Activated naive CD4-positive, alpha-beta T cell treated with Interleukin-2 at 50 U/mL for 16 hours (primary cell): Measurements from ENCODE around the gene ANXA1.
"Not testable (repeated sequence)": the region's sequence is repeated elsewhere in the genome, so short reads cannot be mapped to it uniquely, and the experiment has no call there.

ENCODE experiments used
- DNase-seq: peaks from one replicate; pipeline ENCODE4 v3.0.0-alpha.2; 2020

Gene ANXA1

DNA sequence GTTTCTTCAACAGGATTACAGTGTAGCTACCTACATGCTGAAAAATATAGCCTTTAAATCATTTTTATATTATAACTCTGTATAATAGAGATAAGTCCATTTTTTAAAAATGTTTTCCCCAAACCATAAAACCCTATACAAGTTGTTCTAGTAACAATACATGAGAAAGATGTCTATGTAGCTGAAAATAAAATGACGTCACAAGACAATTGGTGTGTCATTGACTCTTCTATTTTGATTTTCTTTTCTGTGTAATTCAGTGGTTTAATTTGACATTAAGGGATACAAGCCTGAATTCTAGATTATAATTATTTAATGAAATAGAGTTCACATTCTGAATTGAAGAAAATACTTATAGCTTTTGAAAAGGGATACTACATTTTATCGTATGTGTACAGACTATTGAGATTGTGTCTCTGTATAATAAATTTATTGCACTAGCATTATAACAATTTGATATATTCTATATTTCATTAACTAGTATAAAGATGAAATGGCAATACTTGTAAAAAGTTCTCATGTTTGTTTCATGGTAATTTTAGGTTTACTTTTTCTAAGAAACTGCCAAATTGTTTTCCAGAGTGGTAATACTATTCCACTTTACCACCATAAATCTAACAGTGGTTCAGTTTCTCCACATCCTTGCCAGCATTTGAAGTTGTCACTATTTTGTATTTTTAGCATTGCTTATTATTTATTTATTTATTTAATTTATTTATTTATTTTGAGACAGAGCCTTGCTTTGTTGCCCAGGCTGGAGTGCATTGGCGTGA, 18.7 kb downstream of the ANXA1 start:
- no peak for DNase-seq

DNA sequence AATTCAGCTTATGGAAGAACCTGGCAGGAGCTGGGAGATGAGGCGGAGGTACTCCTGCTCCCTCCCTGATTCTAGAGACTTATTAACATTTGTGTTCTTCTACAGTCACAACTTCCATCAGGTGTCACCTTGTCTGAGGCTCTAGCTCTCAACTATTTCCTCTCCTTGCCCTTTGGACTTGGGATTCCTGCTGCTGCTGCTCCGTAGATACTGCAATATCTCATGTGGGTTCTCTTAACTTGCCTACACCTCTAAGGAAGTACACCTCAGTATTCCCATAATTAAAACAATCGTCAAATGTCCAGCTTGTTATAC, 21.2 kb downstream of the ANXA1 start:
- no peak for DNase-seq

DNA sequence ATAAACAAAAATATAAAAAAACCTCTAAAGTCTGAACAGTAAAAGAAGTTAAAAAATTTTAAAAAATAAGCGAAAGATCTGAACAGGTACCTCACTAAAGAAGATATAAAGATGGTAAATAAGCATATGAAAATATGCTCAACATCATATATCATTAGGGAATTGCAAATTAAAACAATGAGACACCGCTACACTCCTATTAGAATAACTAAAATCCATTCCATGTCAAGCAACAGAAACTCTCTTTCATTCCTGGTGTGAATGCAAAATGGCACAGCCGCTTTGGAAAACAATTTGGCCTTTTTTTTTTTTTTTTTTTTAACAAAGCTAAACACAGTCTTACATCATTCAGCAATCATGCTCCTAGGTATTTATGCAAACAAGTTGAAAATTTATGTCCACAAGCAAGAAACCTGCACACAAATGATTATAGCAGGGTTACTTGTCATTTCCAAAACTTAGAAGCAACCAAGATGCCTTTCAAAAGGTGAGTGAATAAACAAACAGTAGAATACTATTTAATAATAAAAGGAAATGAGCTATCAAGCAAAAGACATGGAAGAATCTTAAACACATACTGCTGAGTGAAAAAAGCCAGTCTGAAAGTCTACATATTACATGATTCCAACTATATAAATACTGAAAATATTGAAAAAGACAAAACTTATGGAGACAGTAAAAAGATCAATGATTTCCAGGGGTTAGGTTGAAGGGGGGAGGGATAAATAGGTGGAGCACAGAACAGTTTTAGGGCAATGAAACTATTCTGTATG, 22.1 kb downstream of the ANXA1 start:
- no peak for DNase-seq

DNA sequence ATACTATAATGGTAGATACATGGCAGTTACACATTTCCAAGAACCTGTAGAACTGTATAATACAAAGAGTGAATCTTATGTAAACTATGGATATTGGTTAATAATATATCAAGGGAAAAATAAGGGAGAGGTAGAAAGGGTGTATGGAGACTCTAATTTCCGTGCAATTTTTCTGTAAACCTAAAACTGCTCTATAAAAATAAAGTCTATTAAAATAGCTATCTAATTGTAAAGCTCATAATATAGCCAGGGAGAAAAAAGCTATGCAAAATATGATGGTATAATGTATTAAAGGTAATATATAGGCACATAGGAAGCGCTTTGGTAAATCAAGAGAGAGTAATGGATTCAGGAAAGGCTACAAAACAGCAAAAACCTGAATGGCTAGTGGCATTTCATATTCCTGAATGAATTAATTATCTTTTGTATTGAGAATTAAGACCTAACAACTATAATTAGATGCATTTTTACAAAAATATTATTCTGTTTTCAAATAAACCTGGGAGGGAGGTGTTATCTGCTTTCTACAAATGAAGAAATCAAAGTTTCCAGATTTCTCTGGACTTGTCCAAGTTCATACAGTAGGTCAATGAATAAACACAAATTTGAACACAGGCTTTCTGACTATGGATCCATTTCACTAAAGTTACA, 22.8 kb downstream of the ANXA1 start:
- DNase-seq, result no peak

DNA sequence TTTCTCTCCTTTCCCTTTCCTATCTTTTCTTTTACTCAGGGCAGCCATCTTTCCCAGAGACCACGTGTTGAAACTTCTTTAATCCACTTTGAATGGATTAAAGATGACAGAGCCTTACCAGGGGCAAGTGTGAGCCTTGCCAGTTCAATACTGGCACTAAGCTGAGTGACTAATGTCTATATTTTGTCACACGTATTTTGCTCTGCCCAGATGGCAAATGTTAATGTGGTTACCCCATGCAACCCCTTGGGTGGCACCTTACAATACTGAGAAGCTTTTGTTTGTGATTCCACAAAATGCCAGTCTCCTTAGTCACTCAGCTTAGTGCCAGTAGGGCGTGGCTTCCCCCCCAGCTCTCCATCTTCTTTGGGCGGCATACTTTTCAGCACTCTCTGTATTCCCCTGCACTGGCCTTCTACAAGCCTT, 24.8 kb downstream of the ANXA1 start:
- no peak for DNase-seq

DNA sequence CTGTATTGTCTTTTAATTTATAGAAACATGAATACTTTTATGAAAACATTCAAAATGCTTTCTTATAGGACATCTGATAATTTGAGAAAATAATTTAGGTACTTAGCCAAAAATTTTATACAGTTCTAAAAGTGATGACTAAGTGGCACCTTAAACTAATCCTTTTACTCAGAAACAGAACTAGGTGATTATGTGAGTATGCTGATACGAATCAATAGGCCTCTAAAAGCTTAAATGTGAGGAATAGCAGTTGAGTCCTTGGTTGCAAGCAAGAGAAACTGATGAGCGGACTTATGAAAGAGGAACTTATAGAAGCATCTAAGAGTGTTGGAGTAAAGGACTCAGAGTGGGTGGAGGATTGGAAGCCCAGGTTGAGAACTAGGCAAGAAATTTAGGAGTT, 26.4 kb downstream of the ANXA1 start:
- no peak for DNase-seq

DNA sequence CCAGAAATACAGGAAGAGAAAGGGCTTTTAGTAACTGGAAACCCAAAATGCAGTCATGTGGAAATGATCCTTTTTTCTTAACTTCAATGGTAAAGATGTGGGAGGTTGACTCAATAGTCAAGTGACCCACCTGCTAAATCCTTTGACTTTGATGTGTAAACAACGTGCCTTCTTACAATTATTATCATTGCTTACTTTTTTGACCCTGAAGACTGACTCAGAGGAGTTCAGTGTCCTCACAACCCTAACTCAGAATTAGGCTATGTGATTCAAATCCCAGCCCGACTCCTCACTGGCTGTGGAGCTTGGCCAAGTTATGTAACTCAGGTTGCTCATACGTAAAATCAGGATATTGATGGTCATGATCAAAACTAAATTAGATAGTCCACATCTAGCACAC, 27.9 kb downstream of the ANXA1 start:
- DNase-seq, result no peak

DNA sequence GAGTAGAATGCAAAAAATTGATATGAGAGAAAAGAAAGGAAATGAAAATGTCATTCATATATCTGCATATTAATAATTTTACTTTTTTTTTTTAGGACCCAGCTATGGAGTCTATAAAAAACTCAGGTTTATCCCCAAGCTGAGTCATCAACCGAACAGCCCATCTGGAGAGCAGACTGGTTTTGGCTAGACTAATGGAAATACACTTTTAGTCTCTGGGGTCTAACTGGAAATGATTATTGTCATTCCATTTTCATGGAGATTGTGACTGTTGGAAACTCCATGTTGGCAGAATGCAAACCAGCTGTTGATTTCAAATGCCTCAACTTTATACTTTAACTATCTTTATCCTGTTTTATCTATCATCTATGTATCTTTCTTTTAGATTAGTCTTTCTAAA, 28.7 kb downstream of the ANXA1 start:
- DNase-seq, result no peak

DNA sequence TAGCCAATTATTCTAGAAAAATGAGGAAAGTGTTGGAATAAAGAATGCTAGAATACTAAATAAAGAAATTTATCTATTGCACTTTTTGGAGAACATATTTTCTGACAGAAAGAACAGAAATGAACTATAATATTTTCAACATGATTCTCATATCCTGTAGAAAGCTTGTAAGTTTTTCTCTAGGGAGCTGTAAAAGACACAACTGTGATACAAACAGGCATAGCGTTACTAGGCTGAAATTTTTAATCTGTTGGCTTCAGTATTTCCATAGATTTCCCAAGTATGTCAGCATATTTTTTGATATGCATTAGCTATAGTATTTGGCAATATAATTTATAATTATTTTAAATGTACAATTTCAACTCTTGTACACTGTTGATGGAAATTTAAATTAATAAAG, 31.3 kb downstream of the ANXA1 start:
- DNase-seq, result no peak

DNA sequence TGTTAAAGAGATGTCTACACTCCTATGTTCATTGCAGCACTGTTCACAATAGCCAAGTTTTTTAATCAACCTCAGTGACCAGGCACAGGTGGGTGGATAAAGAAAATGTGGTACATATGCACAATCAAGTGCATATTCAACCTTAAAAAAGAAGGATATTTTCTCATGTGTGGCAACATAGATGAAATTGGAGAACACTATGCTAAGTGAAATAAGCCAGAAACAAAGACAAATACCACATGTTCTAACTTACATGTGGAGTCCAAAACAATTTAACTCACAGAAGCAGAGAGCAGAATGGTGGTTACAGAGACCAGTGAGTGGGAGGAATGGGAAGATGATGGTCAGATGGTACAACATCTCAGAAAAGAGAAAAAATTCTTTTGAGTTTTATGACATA, 31.8 kb downstream of the ANXA1 start:
- DNase-seq, result no peak

DNA sequence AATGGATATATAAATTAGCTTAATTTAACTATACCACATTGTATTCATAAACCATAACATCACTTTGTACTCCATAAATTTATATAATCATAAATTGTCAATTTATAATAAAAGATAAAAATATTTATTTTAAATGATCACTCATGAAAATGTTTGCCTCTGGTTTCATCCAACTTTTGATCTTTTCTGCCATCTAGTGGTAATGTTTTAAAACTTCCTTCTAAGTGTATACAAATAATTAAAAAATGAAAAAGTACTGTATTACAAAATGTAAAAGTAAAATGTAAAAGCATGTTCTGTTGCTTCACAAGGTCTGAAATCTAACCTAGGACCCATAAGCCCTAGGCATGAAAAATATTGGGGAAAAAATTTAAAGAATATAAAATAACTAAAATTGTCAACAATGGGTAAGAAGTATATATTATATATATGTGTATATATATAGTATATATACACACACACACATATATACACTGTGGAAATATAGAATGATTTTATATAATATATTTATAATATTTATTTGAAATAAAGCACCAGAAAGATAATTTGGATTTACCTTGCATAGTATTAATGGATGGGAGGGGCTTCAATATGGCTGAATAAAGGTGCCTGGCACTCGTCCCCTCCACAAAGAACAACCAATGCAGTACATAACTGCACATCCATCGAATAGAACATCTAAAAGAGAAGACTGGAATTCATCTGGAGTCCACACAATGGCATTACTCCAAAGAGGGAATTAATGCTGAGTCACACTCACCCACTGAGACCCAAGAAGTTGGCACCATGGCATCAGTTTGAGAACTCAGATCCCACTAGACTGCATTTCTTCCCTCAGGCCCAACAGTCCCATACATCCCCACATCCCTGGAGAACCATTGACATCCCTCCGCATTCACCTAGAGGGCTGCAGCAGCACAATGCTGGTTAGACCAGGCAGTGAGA, 32.5 kb downstream of the ANXA1 start:
- no peak for DNase-seq

DNA sequence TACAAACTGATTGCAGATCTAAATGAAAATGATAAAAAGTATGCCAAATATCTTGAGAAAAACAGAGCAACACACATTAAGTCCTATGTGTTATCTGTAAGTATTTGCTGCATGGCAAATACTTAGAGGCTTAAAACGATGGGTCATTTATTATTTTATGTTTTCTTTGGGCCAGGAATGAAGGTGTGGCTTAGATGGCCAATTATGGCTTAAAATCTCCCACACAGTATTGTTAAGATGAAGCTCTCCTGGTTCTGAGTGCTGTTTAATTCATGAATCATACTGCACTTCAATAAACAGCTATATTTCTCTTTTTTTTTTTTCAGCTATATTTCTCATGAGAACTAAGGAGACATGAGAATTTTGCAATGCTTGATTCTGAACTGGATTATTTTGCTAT, 39.4 kb downstream of the ANXA1 start:
- not testable (repeated sequence) for DNase-seq

DNA sequence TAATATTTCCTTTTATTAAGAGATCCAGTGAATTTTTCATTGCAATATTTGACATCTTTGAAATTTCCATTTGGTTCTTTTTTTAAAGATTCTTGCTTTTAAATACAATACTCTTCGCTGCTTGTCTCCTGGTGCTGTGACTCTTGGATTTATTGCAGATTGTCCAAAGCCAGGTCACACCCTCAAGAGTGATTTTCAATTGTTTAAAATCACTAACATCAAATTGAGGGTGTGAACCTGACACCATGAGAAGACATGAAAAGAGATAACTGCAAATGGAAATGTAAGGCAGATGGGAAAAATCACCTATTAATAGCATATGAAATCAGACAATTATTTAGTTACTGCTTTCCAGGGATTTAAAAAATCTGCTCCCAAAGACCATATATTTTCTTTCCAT, 42.6 kb downstream of the ANXA1 start:
- DNase-seq, result no peak

DNA sequence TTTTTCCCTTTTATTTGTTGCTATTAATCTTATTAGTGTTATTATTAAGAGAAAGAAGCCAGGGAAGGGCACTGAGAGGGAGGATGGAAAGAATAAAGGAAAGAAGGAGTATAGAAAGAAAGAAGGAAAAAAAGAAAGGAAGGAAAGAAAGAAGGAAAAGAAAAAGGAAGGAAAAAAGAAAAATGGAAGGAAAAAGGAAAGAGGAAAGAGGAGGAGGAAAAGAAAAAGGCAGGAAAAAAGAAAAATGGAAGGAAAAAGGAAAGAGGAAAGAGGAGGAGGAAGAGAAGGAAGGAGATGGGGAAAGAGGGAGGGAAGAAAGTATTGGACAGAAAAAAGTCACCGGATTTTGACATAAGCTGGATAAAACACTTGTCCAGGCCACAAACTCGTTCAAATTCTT, 47.8 kb downstream of the ANXA1 start:
- DNase-seq, result no peak

DNA sequence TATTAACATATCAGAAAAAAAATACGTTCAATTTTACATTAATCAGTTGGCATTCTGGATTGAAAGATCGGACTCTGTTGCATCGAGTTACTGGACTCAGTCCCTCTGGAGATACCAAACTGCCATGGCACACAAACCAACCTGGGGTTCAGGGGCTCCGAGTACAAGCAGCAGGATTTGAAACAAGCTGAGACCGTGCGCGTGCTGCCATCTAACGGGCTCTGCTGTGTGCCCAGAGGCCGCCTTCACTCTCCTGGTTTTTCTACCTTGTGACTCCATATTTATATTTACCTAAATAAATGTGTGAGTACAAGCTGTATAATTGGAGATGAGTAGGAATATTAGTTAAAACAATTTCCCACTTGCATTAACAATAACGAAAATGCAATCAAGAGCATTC, 48.2 kb downstream of the ANXA1 start:
- DNase-seq, result no peak

DNA sequence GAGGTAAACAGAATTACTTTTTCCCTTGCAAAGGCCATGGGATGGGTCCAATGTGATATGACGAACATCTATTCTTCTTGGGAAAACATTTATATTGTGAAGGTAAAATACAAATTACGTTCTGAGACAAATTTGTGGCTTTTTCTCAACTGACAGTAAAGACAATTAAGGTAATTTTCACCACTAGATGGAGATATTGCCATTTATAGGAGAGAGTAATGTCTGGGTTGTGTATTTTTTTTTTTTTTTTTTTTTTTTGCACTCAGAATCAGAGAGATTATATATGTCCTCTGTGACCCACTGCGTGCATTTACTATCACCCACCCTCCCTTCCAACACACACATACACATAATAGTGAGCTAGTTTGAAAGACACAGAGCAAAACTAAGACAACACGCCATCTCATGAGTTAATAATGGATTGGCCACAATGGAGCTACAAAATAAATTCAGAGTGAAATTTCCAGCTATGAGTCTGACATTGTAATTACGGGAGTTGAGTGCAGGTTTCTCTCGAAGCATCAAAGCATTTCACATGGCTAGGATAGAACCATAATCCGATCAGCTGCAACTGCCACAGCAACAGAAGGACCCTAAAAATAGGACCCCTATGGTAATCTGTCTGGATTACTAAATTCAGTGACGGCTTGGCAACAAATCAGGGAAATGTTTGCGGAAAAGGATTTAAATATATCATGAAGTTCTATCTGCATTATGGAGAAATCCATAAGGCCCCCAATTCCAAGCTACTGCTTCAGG, 49.2 kb downstream of the ANXA1 start:
- DNase-seq, result no peak

DNA sequence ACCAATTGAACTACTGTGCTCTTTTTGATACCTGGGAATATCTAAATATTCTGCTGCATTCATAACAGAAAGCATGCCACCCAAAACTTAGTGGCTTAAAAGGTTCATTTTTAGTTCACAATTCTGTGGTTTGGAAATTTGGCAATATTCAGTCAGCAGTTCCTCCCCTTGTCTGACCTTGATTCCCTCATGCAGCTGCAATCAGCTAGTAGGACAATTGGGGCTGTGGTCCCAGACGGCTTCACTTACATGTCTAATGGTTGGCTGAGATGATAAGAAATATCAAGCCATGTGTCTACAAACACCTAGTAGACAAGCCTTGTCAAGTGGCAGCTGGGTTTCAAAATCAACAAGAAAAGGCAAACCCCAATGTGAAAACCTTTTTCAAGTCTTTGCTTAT, 51.3 kb downstream of the ANXA1 start:
- no peak for DNase-seq

DNA sequence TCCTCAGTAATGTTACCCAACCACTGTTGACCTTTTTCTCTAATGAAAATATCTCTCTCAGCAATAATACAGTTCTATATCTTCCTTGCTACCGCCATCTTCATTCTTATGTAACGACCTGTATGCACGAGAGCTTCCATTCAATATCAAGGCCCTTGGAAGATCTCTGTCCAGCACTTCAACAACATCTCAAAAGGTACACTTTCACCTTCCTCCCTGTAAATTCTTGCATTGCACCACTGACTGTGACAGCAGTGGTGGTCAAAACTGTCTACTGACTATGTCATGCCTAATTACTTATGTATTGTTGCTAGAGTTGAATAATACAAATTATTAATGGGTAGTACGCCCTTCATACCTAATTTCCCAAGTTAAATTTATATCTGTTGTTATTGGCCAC, 53.3 kb downstream of the ANXA1 start:
- DNase-seq, result no peak

DNA sequence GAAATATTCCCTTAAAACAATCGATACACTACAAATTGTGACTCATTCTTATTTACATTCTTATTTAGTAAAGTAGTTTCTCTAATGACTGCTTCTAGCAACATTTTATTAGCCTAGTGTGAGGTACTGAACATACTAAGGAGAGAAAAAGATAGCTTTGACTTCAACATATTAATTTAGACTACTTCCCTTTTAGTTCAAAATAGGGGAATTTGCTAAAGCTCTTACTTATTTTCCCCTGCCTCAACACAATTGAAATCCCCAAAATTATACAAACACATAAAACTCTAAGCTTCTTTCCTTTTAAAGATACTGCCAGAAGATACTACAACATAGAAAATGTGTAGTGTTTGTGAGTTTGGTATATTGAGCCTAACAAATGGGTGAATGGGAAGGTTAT, 55.2 kb downstream of the ANXA1 start:
- DNase-seq, result no peak

DNA sequence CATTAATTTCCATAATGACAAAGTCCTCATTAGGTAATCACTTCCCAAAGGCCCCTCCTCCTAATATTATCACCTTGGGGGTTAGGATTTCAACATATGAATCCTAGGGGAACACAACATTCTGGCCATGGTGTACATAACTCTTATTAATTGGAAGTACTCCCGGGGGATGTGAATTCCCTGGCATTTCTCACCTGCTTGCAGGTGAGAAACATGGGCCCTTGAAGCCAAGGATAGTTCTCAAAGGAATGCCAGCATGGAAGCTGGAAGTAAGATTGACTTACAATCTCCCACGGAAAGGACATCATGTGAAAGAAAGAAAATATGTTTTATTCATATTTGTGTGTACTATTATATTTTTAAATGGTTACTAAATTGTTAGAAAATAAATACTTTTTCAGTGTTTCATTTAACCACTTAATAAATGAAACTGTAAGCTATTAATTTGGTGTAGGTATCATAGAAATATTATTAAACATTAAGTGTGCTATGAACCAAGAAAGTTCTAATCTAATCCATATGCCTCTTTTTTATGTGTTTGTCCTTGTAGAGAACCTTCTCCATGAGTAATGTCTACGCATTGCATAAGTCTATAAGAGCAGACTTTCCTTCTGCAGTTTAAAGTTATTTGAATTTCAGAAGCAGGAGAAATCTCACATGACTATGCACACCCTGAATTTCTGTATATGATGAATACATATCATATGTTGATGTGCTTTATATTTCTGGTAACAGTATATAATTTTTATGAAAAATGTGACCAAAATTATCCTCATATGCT, 59.4 kb downstream of the ANXA1 start:
- no peak for DNase-seq

DNA sequence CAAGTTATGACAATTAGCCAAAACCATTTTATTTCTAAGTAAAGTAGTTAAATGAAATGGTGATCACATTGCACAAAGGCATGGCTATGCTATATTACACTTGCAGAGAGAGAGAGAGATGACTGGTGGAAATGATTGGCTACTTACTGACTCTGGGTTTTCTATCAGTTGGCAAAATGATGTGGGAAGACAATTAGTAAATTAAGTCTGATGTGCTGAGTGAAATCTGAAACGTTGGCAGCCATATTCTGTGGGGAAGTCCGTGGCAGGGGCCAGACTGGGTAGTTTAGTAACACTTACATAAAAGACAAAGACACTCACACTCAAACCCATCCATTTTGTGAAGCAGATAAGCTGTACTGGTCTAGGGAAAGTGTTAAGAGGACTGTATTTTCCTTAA, 61.6 kb downstream of the ANXA1 start:
- no peak for DNase-seq

DNA sequence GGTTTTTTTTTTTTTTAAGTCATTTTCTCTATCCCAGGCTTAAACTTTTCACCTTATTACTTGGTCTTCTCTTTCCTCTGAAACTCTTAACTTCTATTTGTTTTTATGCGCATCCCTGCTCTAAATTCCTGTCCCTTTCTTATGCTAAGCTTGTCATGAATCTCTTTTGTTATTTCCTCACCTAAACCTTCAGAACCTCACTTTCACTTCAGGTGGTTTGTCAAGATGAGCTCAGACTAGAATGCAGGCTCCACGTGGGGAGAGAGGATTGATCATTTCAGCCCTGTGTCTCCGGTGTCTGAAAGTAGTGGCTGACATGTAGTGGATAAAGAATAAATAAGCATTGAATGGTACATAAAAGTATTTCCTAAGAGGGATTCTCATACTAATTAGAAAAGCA, 63.6 kb downstream of the ANXA1 start:
- DNase-seq, result no peak
